ENCODE measurements around the gene MTX3.

Gene MTX3

DNA sequence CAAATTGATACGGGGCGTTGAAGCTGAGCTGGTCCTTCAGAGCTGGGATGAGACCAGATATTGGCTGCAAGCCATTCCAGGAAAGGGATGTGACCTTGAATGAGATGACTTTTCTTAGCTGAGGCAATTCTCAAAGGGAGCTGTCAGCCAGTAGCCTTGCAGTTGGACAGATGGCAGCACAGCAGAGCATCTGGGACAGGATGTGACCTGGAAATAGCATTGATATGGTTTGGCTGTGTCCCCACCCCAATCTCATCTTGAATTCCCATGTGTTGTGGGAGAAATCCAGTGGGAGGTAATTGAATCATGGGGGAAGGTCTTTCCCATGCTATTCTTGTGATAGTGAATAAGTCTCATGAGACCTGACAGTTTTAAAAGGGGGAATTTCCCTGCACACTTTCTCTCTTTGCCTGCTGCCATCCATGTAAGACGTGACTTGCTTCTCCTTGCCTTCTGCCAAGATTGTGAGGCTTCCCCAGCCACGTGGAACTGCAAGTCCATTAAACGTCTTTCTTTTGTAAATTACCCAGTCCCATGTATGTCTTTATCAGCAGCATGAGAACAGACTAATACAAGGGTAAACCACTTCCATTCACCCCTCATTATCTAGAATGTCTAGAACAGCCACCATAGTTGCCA, 19.8 kb upstream of the MTX3 start:
- Histone ChIP-seq H3K9ac (ENCODE audit: low read length) (no peak overlapping the region), H3K23ac (ENCODE audit: low read length) (no peak overlapping the region), H3K4me2 (ENCODE audit: low read length) (no peak overlapping the region), H3K79me1 (ENCODE audit: low read length) (no peaks in the 10 kb centered on the region), H3K18ac (ENCODE audit: low read length) (no peak overlapping the region), H2AK5ac (ENCODE audit: low read length) (no peak overlapping the region), H3K27me3 (ENCODE audit: insufficient read depth, low read length, poor library complexity) (no peaks in the 10 kb centered on the region), H3K4me1 (ENCODE audit: control insufficient read depth, low read depth, low read length) (no peaks in the 10 kb centered on the region), H3K4me3 (ENCODE audit: low read length) (no peak overlapping the region), H4K8ac (ENCODE audit: low read depth, low read length) (no peak overlapping the region), H3K36me3 (ENCODE audit: control insufficient read depth, insufficient read depth, low read length) (no peaks in the 10 kb centered on the region), H2BK120ac (ENCODE audit: low read depth, low read length) (no peak overlapping the region), H2BK5ac (ENCODE audit: low read length) (no peak overlapping the region), H2BK15ac (replicated peaks; ENCODE audit: low read depth) (no peak overlapping the region), H4K5ac (ENCODE audit: low read length) (no peak overlapping the region), H3K56ac (ENCODE audit: low read length) (no peak overlapping the region), H3K27ac (ENCODE audit: low read depth, low read length) (no peak overlapping the region), H3K79me2 (ENCODE audit: control insufficient read depth, insufficient read depth, low read length) (no peaks in the 10 kb centered on the region), H3K4ac (ENCODE audit: low read depth, low read length) (no peak overlapping the region)
- DNase-seq: no peak
- no CpG with 5 or more reads among the region's 5 CpGs for WGBS (ENCODE audit: extremely low coverage, insufficient coverage, low lambda C conversion rate)

DNA sequence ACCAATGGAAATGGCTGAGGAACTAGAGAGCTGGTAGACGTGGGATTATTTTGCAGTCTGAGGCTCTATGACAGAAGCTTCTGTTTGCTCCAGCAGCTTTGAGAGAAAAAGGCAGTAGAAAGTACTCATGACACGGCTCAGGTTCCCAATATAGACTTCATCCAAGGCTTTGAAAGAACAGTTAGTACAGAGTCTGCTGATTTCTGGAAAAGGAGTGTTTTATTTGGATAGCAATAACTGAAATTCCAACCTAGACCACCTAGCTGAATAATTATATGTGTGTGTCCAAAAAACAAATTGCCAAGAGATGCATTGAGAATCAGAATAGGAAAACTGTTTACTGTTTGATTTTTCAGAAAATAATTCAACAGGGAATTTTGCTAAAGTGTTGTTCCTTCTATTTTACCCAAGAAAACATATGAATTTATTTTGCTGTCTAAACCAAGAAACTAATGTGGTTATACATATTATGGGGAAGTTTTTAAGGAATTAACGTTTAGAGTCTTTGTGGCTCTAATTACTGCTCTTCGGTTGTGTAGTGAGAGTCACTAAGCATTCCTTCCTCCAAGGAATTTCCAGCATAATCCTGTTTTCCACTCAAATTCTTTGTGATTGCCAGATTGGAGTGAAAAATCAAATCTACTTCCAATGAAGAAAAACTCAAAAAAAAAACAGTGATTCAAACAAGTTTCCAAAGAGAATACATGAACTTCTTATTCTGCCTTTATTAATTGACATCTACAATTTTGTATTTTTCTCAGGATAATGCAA, 18.1 kb upstream of the MTX3 start:
- Histone ChIP-seq H4K5ac (ENCODE audit: low read length) (no peak overlapping the region), H3K56ac (ENCODE audit: low read length) (no peak overlapping the region), H3K9ac (ENCODE audit: low read length) (no peak overlapping the region), H2BK15ac (replicated peaks; ENCODE audit: low read depth) (no peak overlapping the region), H3K23ac (ENCODE audit: low read length) (no peak overlapping the region), H3K18ac (ENCODE audit: low read length) (no peak overlapping the region), H3K4me1 (ENCODE audit: control insufficient read depth, low read depth, low read length) (no peaks in the 10 kb centered on the region), H3K79me1 (ENCODE audit: low read length) (no peaks in the 10 kb centered on the region), H4K8ac (ENCODE audit: low read depth, low read length) (no peak overlapping the region), H3K36me3 (ENCODE audit: control insufficient read depth, insufficient read depth, low read length) (no peaks in the 10 kb centered on the region), H3K27me3 (ENCODE audit: insufficient read depth, low read length, poor library complexity) (no peaks in the 10 kb centered on the region), H2AK5ac (ENCODE audit: low read length) (no peak overlapping the region), H3K4me2 (ENCODE audit: low read length) (no peak overlapping the region), H3K27ac (ENCODE audit: low read depth, low read length) (no peak overlapping the region), H2BK120ac (ENCODE audit: low read depth, low read length) (no peak overlapping the region), H2BK5ac (ENCODE audit: low read length) (no peak overlapping the region), H3K79me2 (ENCODE audit: control insufficient read depth, insufficient read depth, low read length) (no peaks in the 10 kb centered on the region), H3K4ac (ENCODE audit: low read depth, low read length) (no peak overlapping the region), H3K4me3 (ENCODE audit: low read length) (no peak overlapping the region)
- no peak for DNase-seq
- no CpG with 5 or more reads among the region's 4 CpGs for WGBS (ENCODE audit: extremely low coverage, insufficient coverage, low lambda C conversion rate)

- H3K36me3 ChIP-seq (ENCODE audit: control insufficient read depth, insufficient read depth, low read length): no peaks in the 10 kb centered on the region
Observed at GRCh38 chr5:80002677-80003076, 11.6 kb upstream of the MTX3 start.

DNA sequence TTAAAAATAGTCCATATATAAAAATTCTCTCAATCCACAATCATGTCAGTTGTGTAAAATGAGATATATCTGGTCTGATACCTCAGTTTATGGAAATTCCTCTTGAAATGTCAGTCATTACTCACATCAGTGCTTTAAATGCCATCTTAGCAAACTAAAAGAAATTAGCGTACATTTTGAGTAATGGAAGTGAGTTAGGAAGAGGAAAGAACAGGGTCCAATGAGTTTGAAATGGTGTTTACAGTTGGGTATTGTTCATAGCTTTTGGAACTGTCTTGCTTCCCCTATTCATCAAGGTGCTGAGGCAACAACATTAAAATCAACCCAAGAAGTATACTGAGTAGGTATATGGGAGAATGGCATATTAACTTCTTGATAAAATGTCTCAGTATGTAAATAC, 8.7 kb upstream of the MTX3 start:
- Histone ChIP-seq H3K4me3 (ENCODE audit: low read length) (no peak overlapping the region), H4K8ac (ENCODE audit: low read depth, low read length) (no peak overlapping the region), H2BK5ac (ENCODE audit: low read length) (no peak overlapping the region), H3K23ac (ENCODE audit: low read length) (no peak overlapping the region), H3K79me2 (ENCODE audit: control insufficient read depth, insufficient read depth, low read length) (no peaks in the 10 kb centered on the region), H2AK5ac (ENCODE audit: low read length) (no peak overlapping the region), H4K5ac (ENCODE audit: low read length) (no peak overlapping the region), H3K56ac (ENCODE audit: low read length) (no peak overlapping the region), H3K27me3 (ENCODE audit: insufficient read depth, low read length, poor library complexity) (no peaks in the 10 kb centered on the region), H3K4ac (ENCODE audit: low read depth, low read length) (no peak overlapping the region), H3K36me3 (ENCODE audit: control insufficient read depth, insufficient read depth, low read length) (no peaks in the 10 kb centered on the region), H3K4me2 (ENCODE audit: low read length) (no peak overlapping the region), H3K18ac (ENCODE audit: low read length) (no peak overlapping the region), H3K4me1 (ENCODE audit: control insufficient read depth, low read depth, low read length) (no peaks in the 10 kb centered on the region), H3K79me1 (ENCODE audit: low read length) (no peaks in the 10 kb centered on the region), H2BK120ac (ENCODE audit: low read depth, low read length) (no peak overlapping the region), H2BK15ac (replicated peaks; ENCODE audit: low read depth) (no peak overlapping the region), H3K9ac (ENCODE audit: low read length) (no peak overlapping the region), H3K27ac (ENCODE audit: low read depth, low read length) (no peak overlapping the region)
- no CpG with 5 or more reads among the region's 1 CpG for WGBS (ENCODE audit: extremely low coverage, insufficient coverage, low lambda C conversion rate)
- DNase-seq: no peak

More at GRCh38 chr5:80002677-80003076, 11.6 kb upstream of the MTX3 start:
- Histone ChIP-seq H3K4ac (ENCODE audit: low read depth, low read length) (no peak overlapping the region), H3K4me2 (ENCODE audit: low read length) (no peak overlapping the region), H3K9ac (ENCODE audit: low read length) (no peak overlapping the region), H3K4me1 (ENCODE audit: control insufficient read depth, low read depth, low read length) (no peaks in the 10 kb centered on the region), H2BK15ac (replicated peaks; ENCODE audit: low read depth) (no peak overlapping the region), H3K18ac (ENCODE audit: low read length) (no peak overlapping the region), H2AK5ac (ENCODE audit: low read length) (no peak overlapping the region), H3K56ac (ENCODE audit: low read length) (no peak overlapping the region), H3K79me1 (ENCODE audit: low read length) (no peaks in the 10 kb centered on the region), H2BK5ac (ENCODE audit: low read length) (no peak overlapping the region), H3K27me3 (ENCODE audit: insufficient read depth, low read length, poor library complexity) (no peaks in the 10 kb centered on the region), H3K27ac (ENCODE audit: low read depth, low read length) (no peak overlapping the region), H4K8ac (ENCODE audit: low read depth, low read length) (no peak overlapping the region), H3K23ac (ENCODE audit: low read length) (no peak overlapping the region), H3K4me3 (ENCODE audit: low read length) (no peak overlapping the region), H4K5ac (ENCODE audit: low read length) (no peak overlapping the region), H2BK120ac (ENCODE audit: low read depth, low read length) (no peak overlapping the region), H3K79me2 (ENCODE audit: control insufficient read depth, insufficient read depth, low read length) (no peaks in the 10 kb centered on the region)
- WGBS (ENCODE audit: extremely low coverage, insufficient coverage, low lambda C conversion rate): no CpG with 5 or more reads among the region's 1 CpG
- DNase-seq: no peak

GRCh38 chr5:79992891-79993657, 2.0 kb upstream of the MTX3 start:
- no peaks in the 10 kb centered on the region for H3K27me3 ChIP-seq (ENCODE audit: insufficient read depth, low read length, poor library complexity)
- no peak for DNase-seq
- H4K5ac ChIP-seq (ENCODE audit: low read length): no peak overlapping the region
- no peak overlapping the region for H2AK5ac ChIP-seq (ENCODE audit: low read length)
- H3K4me1 ChIP-seq (ENCODE audit: control insufficient read depth, low read depth, low read length): peaks cover 5% of the 10 kb centered on the region
- no peak overlapping the region for H3K56ac ChIP-seq (ENCODE audit: low read length)
- H3K4ac ChIP-seq (ENCODE audit: low read depth, low read length): no peak overlapping the region
- no peak overlapping the region for H3K23ac ChIP-seq (ENCODE audit: low read length)
- no peak overlapping the region for H3K27ac ChIP-seq (ENCODE audit: low read depth, low read length)
- peaks cover 2% of the 10 kb centered on the region for H3K79me2 ChIP-seq (ENCODE audit: control insufficient read depth, insufficient read depth, low read length)
- no peak overlapping the region for H3K4me2 ChIP-seq (ENCODE audit: low read length)
- no peak overlapping the region for H4K8ac ChIP-seq (ENCODE audit: low read depth, low read length)
- H3K79me1 ChIP-seq (ENCODE audit: low read length): peaks cover 6% of the 10 kb centered on the region
- H3K4me3 ChIP-seq (ENCODE audit: low read length): no peak overlapping the region
- no peak overlapping the region for H2BK120ac ChIP-seq (ENCODE audit: low read depth, low read length)
- WGBS (ENCODE audit: extremely low coverage, insufficient coverage, low lambda C conversion rate): no CpG with 5 or more reads among the region's 2 CpGs
- H3K36me3 ChIP-seq (ENCODE audit: control insufficient read depth, insufficient read depth, low read length): no peaks in the 10 kb centered on the region
- H2BK15ac ChIP-seq (replicated peaks; ENCODE audit: low read depth): no peak overlapping the region
- H3K9ac ChIP-seq (ENCODE audit: low read length): no peak overlapping the region
- H3K18ac ChIP-seq (ENCODE audit: low read length): no peak overlapping the region
- no peak overlapping the region for H2BK5ac ChIP-seq (ENCODE audit: low read length)
